H54 (cell line): ENCODE measurements around the gene PI4K2A.
A peak's percentile ranks its signal among the peaks of the same experiment; 100 is the strongest.

Experiments used
- DNase-seq: peaks from one replicate; pipeline ENCODE4 v3.0.0; 2011; ENCODE audit warnings: low spot score, mixed read lengths; ENCODE audit not compliant: insufficient read length
- FAIRE-seq: peaks from 3 replicates; lab custom pipeline; 2011; peaks lifted over from hg19 to GRCh38; lab: Jason Lieb, UNC
- POLR2A ChIP-seq: IDR thresholded peaks from 2 replicates; pipeline ENCODE4 v1.6.1; 2011; ENCODE audit warnings: low read depth, mild to moderate bottlenecking, low read length

Gene PI4K2A

DNA sequence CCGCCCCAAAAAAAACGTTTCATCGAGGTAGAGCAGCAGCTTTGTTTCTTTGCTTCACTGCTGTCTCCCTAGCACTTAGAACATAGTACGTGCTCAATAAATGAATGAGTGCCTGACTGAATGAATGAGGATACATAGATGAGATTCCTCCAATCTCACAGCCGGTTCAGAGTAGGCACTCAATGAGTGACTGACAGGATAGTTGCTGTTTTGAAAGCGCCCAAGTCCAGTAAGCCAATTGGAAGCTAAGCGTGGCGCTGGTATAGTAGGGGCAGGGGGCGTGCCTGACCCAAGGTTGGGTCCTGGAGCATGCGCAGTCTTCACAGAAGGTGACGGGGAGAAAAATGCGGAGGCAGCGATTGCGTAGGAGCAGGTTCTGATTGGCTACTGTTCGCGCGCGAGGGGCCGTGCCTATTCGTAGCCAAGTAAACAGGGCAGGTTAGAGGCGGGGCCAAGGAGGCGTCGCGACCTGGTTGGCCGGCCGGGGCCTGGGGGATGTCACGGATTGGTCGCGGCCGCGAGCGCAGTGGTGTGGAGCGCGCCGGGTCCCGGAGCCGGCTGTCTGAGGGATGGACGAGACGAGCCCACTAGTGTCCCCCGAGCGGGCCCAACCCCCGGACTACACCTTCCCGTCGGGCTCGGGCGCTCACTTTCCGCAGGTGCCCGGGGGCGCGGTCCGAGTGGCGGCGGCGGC, at the start of gene PI4K2A:
TSS of gene PI4K2A (plus strand) at position 498 of the 694 bp plus-strand sequence. CDS start at position 570, 72 bp downstream.
- TF ChIP-seq POLR2A: peak; percentile 69
- DNase-seq (peak; percentile 98), FAIRE-seq (peak; percentile 98)

DNA sequence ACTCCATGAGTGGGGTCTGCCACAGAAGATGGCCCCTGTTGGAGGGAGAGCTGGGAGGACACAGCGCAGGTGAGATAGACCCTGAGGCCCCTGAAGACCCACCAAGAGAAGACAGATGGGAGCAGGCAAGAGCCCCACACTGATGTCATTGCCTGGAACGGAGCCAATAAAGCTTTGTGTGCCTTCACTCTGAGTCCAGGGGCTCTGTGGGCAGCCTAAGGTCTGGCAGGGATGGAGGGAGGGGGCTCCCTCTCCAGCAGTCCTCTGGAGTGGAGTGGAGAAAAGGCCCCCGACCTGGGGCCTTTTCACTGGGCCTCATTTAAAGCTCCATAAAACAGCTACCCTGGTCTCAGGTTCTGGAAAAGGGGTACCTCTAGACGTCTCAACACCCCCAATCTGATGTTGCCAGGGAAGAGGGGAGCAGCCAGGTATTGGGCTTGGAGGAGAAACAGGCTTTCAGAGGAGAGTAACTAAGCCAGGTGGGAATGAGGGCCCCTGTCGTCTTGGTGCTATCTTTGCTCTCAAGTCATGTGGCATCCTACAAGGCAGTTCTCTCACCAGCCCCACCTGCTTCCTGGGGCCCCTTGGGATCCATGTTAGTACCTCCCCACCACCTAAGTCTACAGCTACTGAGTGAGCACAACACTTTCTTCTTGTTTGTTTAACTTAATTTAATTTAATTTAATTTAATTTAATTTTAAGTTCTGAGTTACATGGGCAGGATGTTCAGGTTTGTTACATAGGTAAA, 49.5 kb upstream of the PI4K2A start:
- DNase-seq (no peak), FAIRE-seq (no peak)
- no peak for TF ChIP-seq POLR2A

DNA sequence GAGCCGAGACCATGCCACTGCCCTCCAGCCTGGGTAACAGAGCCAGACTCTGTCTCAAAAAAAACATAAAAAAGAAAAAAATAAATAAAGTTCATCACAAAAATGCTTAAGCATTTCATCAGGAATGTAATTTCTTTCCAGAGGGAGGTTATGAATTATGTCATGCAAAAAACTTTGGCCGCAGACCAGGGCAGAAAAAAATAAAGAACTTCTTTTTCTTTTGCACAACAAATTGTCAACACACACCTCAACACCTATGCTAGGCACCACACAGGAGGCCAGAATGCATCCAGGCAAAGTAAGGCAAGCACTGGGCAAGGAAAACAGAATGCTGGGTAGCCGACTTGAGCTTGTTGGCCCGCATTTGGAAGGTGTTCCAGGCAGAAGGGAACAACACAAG, 47.0 kb upstream of the PI4K2A start:
- FAIRE-seq: no peak

DNA sequence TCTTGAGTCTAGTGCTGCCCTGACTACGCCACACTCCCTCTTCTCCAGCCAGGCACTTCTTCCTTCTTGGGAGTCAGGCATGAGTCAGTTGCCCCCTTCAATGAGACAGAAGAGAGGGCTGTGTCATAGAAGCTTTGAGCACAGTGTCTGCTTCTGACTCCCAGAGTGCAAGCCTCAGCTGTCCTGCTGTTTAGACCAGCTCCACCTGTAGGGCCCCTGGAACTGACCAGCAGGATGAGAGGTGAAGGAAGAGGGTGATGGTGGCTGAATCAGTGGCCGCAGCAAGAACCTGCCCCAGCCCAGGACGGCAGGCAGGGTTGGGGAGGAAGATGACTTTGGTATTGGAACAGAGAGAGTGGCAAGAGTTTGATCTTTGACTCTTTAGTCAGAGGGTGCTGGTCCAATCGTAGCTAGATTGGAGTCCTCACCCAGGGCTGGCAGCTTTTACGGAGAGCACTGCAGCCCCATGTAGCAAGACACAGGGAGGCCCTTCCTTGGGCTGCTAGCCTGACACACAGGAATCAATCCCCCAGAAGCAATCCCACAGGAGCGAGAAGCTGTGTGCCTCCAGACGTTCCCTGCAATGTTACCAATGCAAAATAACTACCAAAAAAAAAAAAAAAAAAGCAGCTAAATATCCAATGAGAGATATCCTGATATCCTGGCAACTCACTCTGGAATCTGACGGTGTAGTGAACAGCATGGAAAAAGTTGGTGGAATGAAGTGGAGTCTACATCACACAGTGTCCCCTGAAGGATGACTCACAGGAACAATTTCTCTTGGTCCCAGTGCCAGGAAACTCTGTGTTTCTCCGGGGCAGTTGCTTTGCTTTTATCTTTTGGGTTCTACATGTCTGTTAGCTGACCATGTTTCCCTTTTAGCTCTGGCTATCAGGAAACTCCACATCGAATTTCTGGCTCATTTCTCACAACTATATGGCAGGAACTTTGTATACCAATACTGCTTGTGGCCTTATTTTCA, 44.1 kb upstream of the PI4K2A start:
- DNase-seq (peak; percentile 86), FAIRE-seq (peak; percentile 80)

More for the DNA sequence above, 47.0 kb upstream of the PI4K2A start:
- TF ChIP-seq POLR2A: no peak
- DNase-seq: no peak

DNA sequence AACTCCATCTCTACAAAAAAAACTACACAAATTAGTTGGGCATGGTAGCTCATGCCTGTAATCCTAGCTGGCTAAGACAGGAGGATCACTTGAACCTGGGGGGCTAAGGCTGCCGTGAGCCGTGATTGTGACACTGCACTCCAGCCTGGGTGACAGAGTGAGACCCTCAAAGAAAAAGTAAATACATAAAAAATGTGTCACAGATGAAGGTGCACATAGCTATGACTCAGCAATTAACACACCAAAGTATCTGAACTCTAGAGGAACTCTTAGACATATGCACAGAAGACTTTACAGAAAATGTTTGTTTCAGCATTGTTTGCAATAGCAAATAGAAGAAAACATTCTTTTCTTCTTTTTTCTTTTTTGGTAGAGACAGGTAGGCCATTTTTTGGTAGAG, 42.7 kb upstream of the PI4K2A start:
- no peak for FAIRE-seq
- no peak for DNase-seq
- TF ChIP-seq POLR2A: no peak

More for the DNA sequence above, 44.1 kb upstream of the PI4K2A start:
- TF ChIP-seq POLR2A: no peak

DNA sequence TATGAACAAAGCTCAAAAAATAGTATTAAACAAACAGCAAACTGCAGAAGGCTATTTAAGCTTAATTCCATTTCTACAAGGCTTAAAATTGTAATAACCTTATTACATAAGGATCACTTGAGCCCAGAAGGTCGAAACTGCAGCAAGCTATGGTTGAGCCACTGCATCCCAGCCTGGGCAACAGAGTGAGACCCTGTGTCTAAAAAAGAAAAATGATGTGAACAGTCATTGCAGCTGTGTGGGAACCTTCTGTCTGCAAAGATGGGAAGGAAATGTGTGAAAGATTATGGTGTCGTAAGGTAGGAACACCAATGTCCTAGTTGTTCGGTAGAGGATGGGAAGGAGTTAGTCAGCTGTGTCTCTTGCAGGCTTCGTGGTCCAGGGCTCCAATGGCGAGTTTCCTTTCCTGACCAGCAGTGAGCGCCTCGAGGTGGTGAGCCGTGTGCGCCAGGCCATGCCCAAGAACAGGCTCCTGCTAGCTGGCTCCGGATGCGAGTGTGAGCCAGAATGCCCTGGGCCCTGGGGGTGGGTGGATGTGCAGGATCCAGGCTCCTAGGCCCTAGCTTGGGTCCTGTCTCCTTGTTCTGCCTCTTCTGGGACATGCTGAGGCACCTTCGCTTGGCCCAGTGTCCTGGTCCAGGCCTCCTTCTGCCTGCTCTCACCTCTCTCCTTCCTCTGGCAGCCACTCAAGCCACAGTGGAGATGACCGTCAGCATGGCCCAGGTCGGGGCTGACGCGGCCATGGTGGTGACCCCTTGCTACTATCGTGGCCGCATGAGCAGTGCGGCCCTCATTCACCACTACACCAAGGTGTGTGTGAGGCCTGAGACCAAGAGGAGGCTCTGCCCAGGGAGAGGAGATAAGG, 41.8 kb upstream of the PI4K2A start:
- no peak for FAIRE-seq
- TF ChIP-seq POLR2A: no peak

DNA sequence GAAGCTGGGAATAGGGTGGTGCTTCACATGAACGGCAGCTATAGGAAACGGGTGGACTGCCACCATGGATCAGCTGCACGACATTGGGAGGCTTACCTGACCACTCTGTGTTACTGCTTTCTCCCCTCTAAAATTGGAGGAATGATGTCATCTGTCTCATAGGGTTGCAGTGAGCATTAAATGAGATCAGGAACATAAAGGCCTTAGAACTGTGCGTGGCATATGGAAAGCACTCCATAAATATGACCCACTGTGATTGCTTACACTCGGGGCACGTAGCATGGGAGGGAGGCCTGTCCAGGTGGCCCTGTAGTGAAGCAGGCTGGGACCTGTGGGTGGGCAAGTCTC, 41.2 kb upstream of the PI4K2A start:
- FAIRE-seq: no peak
- no peak for DNase-seq
- TF ChIP-seq POLR2A: no peak

More for the DNA sequence above, 41.8 kb upstream of the PI4K2A start:
- DNase-seq: no peak

DNA sequence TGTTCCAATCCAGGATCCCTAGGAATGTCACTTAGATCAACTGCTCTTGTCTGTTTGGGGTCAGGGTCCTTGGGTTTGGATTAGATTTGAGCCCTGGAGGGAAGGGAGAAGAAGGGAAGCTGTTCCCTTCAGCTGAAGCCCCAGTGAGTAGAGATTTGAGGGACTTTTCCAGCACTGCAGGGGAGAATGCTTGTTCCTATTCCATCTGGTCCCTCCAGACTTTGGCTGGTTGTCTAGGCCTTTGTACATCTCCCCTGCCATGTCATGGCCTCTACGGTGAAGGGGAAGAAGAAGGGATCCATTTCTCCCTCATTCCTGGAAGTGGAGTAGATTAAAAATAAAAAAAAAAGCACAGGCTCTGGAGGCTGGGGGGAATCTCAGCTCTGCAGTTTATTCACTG, 39.9 kb upstream of the PI4K2A start:
- TF ChIP-seq POLR2A: no peak
- DNase-seq: no peak
- no peak for FAIRE-seq

DNA sequence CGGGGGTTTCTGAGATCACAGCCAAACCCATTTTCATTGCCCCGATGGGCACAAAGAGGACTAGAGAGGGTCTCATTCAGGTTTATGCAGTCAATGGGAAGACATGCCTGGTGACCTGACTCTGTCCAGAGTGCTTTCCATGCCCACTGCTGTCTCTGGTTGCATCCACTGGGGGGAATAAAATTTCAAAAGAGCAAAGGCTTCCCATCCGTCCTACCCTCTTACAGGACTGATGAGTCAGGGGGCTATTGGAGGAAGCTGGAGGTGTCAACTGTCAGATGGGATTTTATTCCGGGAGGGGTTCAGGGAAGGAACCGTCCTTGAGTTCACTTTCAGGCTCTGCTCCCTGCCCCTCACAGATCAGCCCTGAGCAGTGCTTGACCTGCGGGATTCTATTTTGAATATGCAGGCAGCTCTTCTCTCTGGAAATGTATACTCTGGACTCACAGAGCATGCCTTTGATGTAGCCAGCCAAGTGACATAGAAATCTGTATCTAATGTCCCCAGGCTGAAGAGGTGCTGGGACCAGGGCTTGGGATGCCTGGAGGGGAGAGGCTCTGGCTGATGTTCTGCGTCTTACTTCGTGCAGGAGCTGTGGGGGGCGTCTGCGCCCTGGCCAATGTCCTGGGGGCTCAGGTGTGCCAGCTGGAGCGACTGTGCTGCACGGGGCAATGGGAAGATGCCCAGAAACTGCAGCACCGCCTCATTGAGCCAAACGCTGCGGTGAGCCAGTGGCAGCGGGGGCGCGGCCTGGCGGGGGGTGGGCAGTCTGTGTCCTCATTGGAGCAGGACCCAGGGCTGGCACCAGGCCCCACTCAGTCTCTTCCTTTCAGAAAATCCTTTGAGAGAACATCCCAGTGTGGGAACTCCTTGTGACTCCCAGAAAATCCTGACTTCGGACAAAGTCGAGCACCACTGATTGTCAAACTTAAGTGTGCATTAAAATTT, 38.9 kb upstream of the PI4K2A start:
- DNase-seq: no peak
- TF ChIP-seq POLR2A: no peak
- no peak for FAIRE-seq

DNA sequence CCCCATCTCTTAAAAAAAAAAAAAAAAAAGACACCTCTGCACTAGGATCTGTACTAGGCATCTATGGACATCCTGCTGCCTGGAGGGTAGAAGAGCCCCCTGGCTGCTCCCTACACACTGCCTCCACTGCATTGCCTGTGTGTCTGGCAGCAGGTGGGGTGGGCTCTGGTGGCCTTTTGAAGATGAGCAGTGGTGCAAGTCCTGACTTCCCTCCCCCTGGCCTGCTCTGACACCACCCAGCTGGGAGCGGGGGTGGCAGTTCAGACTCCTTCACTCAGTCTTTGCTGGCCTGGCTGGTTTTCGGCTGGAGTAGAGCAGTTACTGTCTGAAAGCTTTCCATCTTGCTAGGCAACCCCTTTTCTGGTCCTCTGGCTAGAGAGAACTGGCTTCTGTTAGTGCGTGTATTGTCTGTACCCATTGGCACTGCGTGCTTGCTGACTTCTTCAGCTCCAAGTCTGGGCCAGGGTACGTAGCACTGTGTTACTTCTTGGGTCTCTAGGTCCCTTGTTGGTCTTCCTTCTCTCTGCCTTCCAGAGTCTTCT, 33.3 kb upstream of the PI4K2A start:
- no peak for TF ChIP-seq POLR2A
- no peak for FAIRE-seq

DNA sequence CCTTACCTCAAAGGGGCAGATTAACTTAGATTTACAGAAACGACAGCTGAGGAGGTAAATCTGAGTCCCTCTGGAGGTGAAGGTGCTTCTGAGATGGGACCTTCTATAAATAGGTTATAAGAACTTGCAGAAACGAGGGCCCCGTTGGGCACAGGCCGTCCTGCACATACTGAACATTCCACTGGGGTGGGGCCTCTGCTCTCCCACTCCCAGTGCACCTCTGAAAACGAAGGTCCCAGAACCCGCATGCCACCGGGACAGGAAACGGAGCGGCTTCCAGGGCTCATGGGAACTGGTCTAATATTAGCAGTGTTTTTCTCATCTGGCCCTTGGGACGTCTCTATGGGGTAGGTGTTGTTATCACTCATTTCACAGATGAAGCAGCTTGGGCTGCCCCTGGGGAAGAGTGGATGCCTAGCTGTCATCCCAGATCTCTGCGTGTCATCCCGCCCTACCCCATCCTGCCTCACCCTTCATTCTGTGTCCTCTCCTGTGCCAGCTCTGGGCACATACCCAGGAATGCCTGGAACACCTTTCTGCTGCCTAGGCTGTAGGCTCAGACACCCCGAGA, 31.4 kb upstream of the PI4K2A start:
- TF ChIP-seq POLR2A: no peak
- FAIRE-seq (no peak), DNase-seq (no peak)

More for the DNA sequence above, 33.3 kb upstream of the PI4K2A start:
- DNase-seq: no peak
